Spleen (tissue), 7 donors: ENCODE results near the gene RXFP1.

Experiments
- POLR2A ChIP-seq, 3 donors: fragments of 450-650 bp; IDR thresholded peaks; one replicate each; pipeline ENCODE4 v1.5.1; 2017; ENCODE audit warnings: antibody characterized with exemption in 3 of 3, mild to moderate bottlenecking in 1 of 3
- POLR2AphosphoS5 ChIP-seq, 3 donors: sonication (generic); formaldehyde crosslinking; IDR thresholded peaks; one replicate each; pipeline ENCODE4 v1.5.1; 2017; ENCODE audit warnings: antibody characterized with exemption in 3 of 3
- TF ChIP-seq, protein P1 (sequence below), 11 experiments: fragments of 200-600 bp in 7 of 11; fragments of 450-650 bp in 4 of 11; sonication (generic) in 4 of 11; IDR thresholded peaks in 8 of 11; conservative IDR thresholded peaks in 3 of 11; 1 replicate in 7 of 11; 2 replicates in 4 of 11; pipeline versions ENCODE4 v1.4.0 to v1.8.0; 2016 to 2021; ENCODE audit warnings: antibody characterized with exemption in 11 of 11, inconsistent platforms in 4 of 11, mild to moderate bottlenecking in 1 of 11
- donor health status: DM: no; HTN: no; CAD: no; lungs with moderate emphysema.
- donor health status: DM: no; HTN: no; CAD: no.
- donor health status: DM: no; HTN: no; CAD: no.

DNA sequence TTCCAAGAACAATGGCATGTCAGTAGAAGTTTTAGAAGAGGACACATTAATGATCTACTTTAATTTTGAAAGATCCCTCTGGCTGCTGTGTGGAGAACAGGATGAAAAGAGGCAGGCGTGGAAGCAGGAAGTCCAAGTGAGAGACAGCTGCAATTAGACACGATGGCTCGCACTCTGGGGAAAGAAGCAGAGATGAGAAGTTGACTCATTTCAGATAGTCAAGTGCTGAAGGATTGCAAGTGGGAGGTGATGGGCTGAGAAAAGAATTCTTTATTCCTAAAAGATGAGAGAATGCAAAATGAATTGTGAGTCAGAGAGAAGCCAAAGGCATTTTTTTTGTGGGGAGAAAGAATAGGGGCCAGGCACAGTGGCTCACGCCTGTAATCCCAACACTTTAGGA lies 16.5 kb downstream of the RXFP1 start:
- TF ChIP-seq, protein P1, sequence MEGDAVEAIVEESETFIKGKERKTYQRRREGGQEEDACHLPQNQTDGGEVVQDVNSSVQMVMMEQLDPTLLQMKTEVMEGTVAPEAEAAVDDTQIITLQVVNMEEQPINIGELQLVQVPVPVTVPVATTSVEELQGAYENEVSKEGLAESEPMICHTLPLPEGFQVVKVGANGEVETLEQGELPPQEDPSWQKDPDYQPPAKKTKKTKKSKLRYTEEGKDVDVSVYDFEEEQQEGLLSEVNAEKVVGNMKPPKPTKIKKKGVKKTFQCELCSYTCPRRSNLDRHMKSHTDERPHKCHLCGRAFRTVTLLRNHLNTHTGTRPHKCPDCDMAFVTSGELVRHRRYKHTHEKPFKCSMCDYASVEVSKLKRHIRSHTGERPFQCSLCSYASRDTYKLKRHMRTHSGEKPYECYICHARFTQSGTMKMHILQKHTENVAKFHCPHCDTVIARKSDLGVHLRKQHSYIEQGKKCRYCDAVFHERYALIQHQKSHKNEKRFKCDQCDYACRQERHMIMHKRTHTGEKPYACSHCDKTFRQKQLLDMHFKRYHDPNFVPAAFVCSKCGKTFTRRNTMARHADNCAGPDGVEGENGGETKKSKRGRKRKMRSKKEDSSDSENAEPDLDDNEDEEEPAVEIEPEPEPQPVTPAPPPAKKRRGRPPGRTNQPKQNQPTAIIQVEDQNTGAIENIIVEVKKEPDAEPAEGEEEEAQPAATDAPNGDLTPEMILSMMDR (IDR thresholded peaks at IDR 0.05 in 8 of 11, conservative IDR thresholded peaks at IDR 0.05 in 3 of 11), result no peak
- TF ChIP-seq POLR2AphosphoS5 (IDR thresholded peaks at IDR 0.05), result no peak
- no peak for TF ChIP-seq POLR2A (IDR thresholded peaks at IDR 0.05)
